Endometrial microvascular endothelial cells (primary cell): Measurements from ENCODE around the gene GPC6. TPM values are rescaled to one million over a fixed set of nuclear protein-coding genes. Genes with fewer than 3 reads are reported as not detected.

Experiments used
- in situ Hi-C: cut with HindIII; loops from 2 replicates; pipeline ENCODE4 v1.10.0; 2017; ENCODE audit warnings: low sequenced_read_pairs, low pct_unique_long_range_greater_than_20kb; ENCODE audit errors: inconsistent ontology term
- total RNA-seq: library from RNA; depleted of rRNA; stranded (reverse); fragments of >200 nt; gene quantifications from one replicate; pipeline ENCODE4 v1.2.3, GENCODE V29; 2015; ENCODE audit errors: inconsistent ontology term

GPC6 gene
- total RNA-seq, 1 donor from 2014 or later = 0.46 TPM

- in situ Hi-C loops = no loop called here
Measured at GRCh38 chr13:93511011-93511410, 284.4 kb downstream of the GPC6 start.

- in situ Hi-C loops = no loop called here
Measured at GRCh38 chr13:93515267-93515666, 288.7 kb downstream of the GPC6 start.

- in situ Hi-C loops = no loop called here
Measured at GRCh38 chr13:93517658-93518057, 291.1 kb downstream of the GPC6 start.

GRCh38 chr13:93521307-93521706, 294.7 kb downstream of the GPC6 start:
- in situ Hi-C loops = no loop called here

- in situ Hi-C loops = no loop called here
Measured at GRCh38 chr13:93522501-93522900, 295.9 kb downstream of the GPC6 start.

GRCh38 chr13:93525087-93525486, 298.5 kb downstream of the GPC6 start:
- in situ Hi-C loops = no loop called here

- in situ Hi-C loops = no loop called here
Measured at GRCh38 chr13:93527748-93528297, 301.2 kb downstream of the GPC6 start.

GRCh38 chr13:93529961-93530360, 303.4 kb downstream of the GPC6 start:
- in situ Hi-C loops = no loop called here

GRCh38 chr13:93534181-93534700, 307.6 kb downstream of the GPC6 start:
- in situ Hi-C loops = no loop called here

GRCh38 chr13:93535251-93535650, 308.6 kb downstream of the GPC6 start:
- in situ Hi-C loops = no loop called here

- in situ Hi-C loops = no loop called here
Measured at GRCh38 chr13:93539914-93540313, 313.3 kb downstream of the GPC6 start.

- in situ Hi-C loops = no loop called here
Measured at GRCh38 chr13:93547886-93548285, 321.3 kb downstream of the GPC6 start.

- in situ Hi-C loops = no loop called here
Measured at GRCh38 chr13:93549326-93550005, 322.9 kb downstream of the GPC6 start.

GRCh38 chr13:93550236-93550635, 323.6 kb downstream of the GPC6 start:
- in situ Hi-C loops = no loop called here

- in situ Hi-C loops = no loop called here
Measured at GRCh38 chr13:93552596-93552995, 326.0 kb downstream of the GPC6 start.

- in situ Hi-C loops = no loop called here
Measured at GRCh38 chr13:93554514-93554913, 327.9 kb downstream of the GPC6 start.

GRCh38 chr13:93558637-93559036, 332.0 kb downstream of the GPC6 start:
- in situ Hi-C loops = no loop called here

- in situ Hi-C loops = no loop called here
Measured at GRCh38 chr13:93559718-93560117, 333.1 kb downstream of the GPC6 start.

- in situ Hi-C loops = no loop called here
Measured at GRCh38 chr13:93561576-93562225, 335.1 kb downstream of the GPC6 start.

GRCh38 chr13:93562676-93563075, 336.1 kb downstream of the GPC6 start:
- in situ Hi-C loops = no loop called here
